ENCODE results near the gene MMAB.

DNA sequence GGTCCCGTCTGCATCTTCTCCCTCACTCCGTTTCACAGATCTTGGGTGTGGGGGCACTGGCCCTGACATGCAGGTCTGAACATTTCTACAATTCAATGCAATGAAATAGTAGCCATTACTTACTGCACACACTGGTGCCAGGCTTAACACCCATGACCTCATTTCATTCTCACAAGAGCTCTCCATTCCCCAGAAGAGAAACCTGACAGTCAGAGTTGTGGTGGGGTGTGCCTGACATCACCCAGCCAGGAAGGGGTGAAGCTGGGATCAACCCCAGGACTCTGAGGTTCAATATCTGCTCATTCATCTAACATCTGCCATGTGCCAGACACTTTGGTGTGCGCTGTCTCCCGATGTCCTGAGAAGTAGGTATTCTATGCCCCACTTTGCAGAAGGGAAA, 35.0 kb upstream of the MMAB start:
- TF ChIP-seq JUN (IDR thresholded peaks at IDR 0.05; ENCODE audit: borderline replicate concordance, insufficient read depth, insufficient read length, low read depth) (no peak), CTCF (IDR thresholded peaks at IDR 0.05; ENCODE audit: extremely low read depth in 1 of 2, insufficient read depth in 1 of 2, low read depth in 1 of 2, low read length in 2 of 2) (no peak), POLR2A (IDR thresholded peaks at IDR 0.05; ENCODE audit: low read depth, low read length) (no peak), POLR2AphosphoS5 (IDR thresholded peaks at IDR 0.05; ENCODE audit: insufficient read depth, low read depth, low read length) (no peak), EZH2 (IDR thresholded peaks at IDR 0.05; ENCODE audit: borderline replicate concordance, low read depth, low read length, severe bottlenecking) (no peak)

All from endothelial cell of umbilical vein (primary cell).